Prostate gland (tissue), 2 donors: Measurements from ENCODE around the gene CENPV.

ENCODE experiments used
- POLR2A ChIP-seq: fragments of 450-650 bp; IDR thresholded peaks from one replicate; pipeline ENCODE4 v1.6.1; 2016; ENCODE audit warnings: antibody characterized with exemption, mild to moderate bottlenecking
- POLR2AphosphoS5 ChIP-seq: sonication (generic); formaldehyde crosslinking; IDR thresholded peaks from one replicate; pipeline ENCODE4 v1.6.1; 2017; ENCODE audit warnings: antibody characterized with exemption
- TF ChIP-seq, protein P1 (sequence below), 4 experiments: fragments of 200-600 bp in 2 of 4; fragments of 450-650 bp in 2 of 4; sonication (generic) in 2 of 4; IDR thresholded peaks; 1 replicate in 3 of 4; 2 replicates in 1 of 4; pipeline ENCODE4 v1.5.1; 2016 to 2019; ENCODE audit warnings: antibody characterized with exemption in 4 of 4, mild to moderate bottlenecking in 2 of 4, moderate library complexity in 2 of 4

- TF ChIP-seq, protein P1, sequence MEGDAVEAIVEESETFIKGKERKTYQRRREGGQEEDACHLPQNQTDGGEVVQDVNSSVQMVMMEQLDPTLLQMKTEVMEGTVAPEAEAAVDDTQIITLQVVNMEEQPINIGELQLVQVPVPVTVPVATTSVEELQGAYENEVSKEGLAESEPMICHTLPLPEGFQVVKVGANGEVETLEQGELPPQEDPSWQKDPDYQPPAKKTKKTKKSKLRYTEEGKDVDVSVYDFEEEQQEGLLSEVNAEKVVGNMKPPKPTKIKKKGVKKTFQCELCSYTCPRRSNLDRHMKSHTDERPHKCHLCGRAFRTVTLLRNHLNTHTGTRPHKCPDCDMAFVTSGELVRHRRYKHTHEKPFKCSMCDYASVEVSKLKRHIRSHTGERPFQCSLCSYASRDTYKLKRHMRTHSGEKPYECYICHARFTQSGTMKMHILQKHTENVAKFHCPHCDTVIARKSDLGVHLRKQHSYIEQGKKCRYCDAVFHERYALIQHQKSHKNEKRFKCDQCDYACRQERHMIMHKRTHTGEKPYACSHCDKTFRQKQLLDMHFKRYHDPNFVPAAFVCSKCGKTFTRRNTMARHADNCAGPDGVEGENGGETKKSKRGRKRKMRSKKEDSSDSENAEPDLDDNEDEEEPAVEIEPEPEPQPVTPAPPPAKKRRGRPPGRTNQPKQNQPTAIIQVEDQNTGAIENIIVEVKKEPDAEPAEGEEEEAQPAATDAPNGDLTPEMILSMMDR (IDR thresholded peaks at IDR 0.05), result no peak
- TF ChIP-seq POLR2AphosphoS5 (no peak), POLR2A (no peak)
Observed at GRCh38 chr17:16379654-16380053, 26.4 kb upstream of the CENPV start.
